ENCODE results near the gene CDH5.

Gene CDH5

GRCh38 chr16:66390346-66391108 lies 24.0 kb downstream of the CDH5 start:
- no peak for DNase-seq (ENCODE audit: extremely low read depth, low read depth)
- no peak for TF ChIP-seq CTCF (IDR thresholded peaks at IDR 0.05; ENCODE audit: low read depth, low read length)

GRCh38 chr16:66391726-66392670 lies 25.5 kb downstream of the CDH5 start:
- no peak for TF ChIP-seq CTCF (IDR thresholded peaks at IDR 0.05; ENCODE audit: low read depth, low read length)
- DNase-seq (ENCODE audit: extremely low read depth, low read depth), result no peak

DNA sequence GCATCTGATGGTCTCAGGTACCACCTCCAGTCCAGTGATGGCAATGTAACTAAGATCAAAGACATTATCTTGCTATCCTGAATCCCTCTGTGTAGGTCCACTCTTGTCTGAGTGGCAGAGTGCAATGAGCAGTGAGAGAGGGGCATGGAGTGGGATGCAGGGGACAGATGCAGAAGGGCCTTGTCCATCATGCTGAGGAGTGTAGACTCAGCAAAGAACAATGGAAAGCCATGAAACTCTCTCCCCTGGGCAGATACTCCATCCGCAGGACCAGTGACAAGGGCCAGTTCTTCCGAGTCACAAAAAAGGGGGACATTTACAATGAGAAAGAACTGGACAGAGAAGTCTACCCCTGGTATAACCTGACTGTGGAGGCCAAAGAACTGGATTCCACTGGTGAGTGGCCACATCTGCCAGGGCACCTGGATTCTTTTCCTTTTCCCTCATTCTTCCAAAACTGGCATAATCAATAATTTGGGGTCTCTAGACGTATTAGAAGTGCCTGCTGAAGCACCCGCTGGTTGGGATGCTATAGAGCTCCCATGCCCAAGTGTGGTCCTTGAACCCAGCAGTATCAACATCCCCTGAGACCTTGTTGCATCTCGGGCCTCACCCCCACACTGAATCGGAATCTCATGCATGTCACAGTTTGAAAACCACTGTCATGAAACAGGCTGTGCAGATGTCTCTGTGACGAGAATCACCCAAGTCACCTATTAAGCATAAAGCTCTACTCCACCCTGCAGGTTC lies 29.5 kb downstream of the CDH5 start:
- DNase-seq (ENCODE audit: extremely low read depth, low read depth), result no peak
- no peak for TF ChIP-seq CTCF (IDR thresholded peaks at IDR 0.05; ENCODE audit: low read depth, low read length)

DNA sequence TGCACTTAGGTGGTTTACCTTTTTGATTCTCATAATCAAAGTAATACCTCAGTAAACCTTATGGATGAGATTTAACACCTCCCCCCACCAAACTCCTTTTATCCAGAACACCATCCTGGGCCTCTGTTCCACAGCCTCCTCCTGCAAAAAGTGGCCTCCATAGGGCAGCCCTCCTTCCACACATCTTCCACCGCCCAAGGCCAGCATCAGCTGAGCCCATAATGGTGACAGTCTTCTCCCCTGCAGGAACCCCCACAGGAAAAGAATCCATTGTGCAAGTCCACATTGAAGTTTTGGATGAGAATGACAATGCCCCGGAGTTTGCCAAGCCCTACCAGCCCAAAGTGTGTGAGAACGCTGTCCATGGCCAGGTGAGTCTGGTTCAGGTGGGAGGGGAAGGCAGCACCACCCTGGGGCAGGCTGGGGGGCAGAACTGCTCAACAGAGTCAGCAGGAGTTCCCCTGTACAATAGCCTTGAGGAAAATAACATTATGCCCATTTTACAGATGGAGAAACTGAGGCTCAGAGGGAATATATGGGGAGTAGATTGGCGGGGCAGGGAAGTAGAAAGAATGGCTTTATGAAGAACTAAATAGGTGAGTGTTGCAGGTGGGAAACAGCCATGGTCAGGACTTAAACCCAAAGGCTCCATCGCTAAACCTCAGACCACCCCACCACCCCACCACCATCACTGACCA lies 31.4 kb downstream of the CDH5 start:
- no peak for TF ChIP-seq CTCF (IDR thresholded peaks at IDR 0.05; ENCODE audit: low read depth, low read length)
- no peak for DNase-seq (ENCODE audit: extremely low read depth, low read depth)

GRCh38 chr16:66399031-66399430 lies 32.5 kb downstream of the CDH5 start:
- no peak for DNase-seq (ENCODE audit: extremely low read depth, low read depth)
- TF ChIP-seq CTCF (IDR thresholded peaks at IDR 0.05; ENCODE audit: low read depth, low read length), result no peak

DNA sequence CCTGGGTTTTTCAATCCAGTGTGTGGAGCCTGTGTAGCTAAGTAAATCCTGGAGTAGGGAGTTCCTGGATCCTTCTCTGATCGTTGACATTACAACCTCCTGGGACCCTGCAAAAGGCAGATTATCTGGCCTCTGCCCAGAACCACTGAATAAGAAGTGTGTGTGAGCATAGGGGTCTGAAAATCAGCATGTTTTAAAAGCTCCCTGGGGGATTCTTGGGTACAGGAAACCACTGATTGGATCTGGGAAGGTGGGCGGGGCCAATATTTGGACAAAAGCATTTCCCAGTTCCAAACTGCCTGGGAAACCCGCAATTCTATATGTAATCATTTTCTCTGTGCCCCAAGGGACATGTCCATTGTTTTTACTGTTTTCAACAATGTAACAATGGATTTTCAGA lies 33.4 kb downstream of the CDH5 start:
- DNase-seq (ENCODE audit: extremely low read depth, low read depth), result no peak
- no peak for TF ChIP-seq CTCF (IDR thresholded peaks at IDR 0.05; ENCODE audit: low read depth, low read length)

Data from AG09319 (cell line).